Measurements from ENCODE around the gene TRMT10B.

DNA sequence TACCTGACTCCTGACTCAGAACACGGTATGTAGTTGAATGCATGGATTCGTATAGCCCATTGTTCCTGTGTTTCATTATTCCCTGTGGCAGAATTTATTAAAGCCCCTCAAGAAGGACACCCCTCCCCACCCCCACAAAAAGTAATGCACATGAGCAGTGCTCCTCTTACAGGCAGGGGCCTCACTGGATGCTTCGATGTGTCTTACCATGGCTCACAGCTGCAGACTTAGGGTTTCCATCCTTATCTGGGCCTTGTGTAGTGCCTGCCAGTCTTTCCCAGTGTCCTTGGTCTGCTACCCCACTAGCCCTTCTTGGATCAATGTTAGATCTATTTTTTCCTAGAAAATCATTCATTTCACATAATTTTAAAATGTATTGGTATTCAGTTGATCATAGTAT lies 16.4 kb downstream of the TRMT10B start:
- no peak for TF ChIP-seq EP300 (IDR thresholded peaks at IDR 0.05)
- TF ChIP-seq, protein P1, sequence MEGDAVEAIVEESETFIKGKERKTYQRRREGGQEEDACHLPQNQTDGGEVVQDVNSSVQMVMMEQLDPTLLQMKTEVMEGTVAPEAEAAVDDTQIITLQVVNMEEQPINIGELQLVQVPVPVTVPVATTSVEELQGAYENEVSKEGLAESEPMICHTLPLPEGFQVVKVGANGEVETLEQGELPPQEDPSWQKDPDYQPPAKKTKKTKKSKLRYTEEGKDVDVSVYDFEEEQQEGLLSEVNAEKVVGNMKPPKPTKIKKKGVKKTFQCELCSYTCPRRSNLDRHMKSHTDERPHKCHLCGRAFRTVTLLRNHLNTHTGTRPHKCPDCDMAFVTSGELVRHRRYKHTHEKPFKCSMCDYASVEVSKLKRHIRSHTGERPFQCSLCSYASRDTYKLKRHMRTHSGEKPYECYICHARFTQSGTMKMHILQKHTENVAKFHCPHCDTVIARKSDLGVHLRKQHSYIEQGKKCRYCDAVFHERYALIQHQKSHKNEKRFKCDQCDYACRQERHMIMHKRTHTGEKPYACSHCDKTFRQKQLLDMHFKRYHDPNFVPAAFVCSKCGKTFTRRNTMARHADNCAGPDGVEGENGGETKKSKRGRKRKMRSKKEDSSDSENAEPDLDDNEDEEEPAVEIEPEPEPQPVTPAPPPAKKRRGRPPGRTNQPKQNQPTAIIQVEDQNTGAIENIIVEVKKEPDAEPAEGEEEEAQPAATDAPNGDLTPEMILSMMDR (IDR thresholded peaks at IDR 0.05), result no peak
